ENCODE data around the gene RAET1G. TPM values are rescaled to one million over a fixed set of nuclear protein-coding genes. Genes with fewer than 3 reads are reported as not detected.
A peak's percentile ranks its signal among the peaks of the same experiment; 100 is the strongest.
"Not testable (repeated sequence)": the region's sequence is repeated elsewhere in the genome, so short reads cannot be mapped to it uniquely, and the experiment has no call there.

Gene RAET1G
- total RNA-seq, 2 donors from 2014 or later = not detected

- H3K27me3 Mint-ChIP-seq = peaks cover 59% of the 10 kb centered on the region
- H3K9me3 Mint-ChIP-seq = no peaks in the 10 kb centered on the region
- H3K36me3 Mint-ChIP-seq (ENCODE audit: low read depth) = peaks cover 19% of the 10 kb centered on the region
- no peak overlapping the region for H3K27ac Mint-ChIP-seq
- no peak overlapping the region for H3K4me3 Mint-ChIP-seq
- peaks cover 19% of the 10 kb centered on the region for H3K4me1 Mint-ChIP-seq
- ATAC-seq (replicated peaks) = no peak
These were observed 37.6 kb upstream of the RAET1G start for GRCh38 chr6:149960488-149960887.

- Mint-ChIP-seq H3K27me3 (peaks cover 59% of the 10 kb centered on the region), H3K4me1 (peaks cover 16% of the 10 kb centered on the region), H3K36me3 (ENCODE audit: low read depth) (peaks cover 16% of the 10 kb centered on the region)
- H3K9me3 Mint-ChIP-seq; H3K27ac Mint-ChIP-seq; ATAC-seq (replicated peaks); H3K4me3 Mint-ChIP-seq: not testable (repeated sequence)
These were observed 36.9 kb upstream of the RAET1G start for GRCh38 chr6:149959806-149960205.

GRCh38 chr6:149958124-149958523, 35.2 kb upstream of the RAET1G start:
- not testable (repeated sequence) for H3K4me1 Mint-ChIP-seq; H3K9me3 Mint-ChIP-seq; H3K4me3 Mint-ChIP-seq; ATAC-seq (replicated peaks); H3K36me3 Mint-ChIP-seq (ENCODE audit: low read depth); H3K27ac Mint-ChIP-seq
- H3K27me3 Mint-ChIP-seq = peaks cover 58% of the 10 kb centered on the region

- not testable (repeated sequence) for H3K4me1 Mint-ChIP-seq; H3K36me3 Mint-ChIP-seq (ENCODE audit: low read depth); H3K9me3 Mint-ChIP-seq; ATAC-seq (replicated peaks); H3K27ac Mint-ChIP-seq; H3K4me3 Mint-ChIP-seq
- H3K27me3 Mint-ChIP-seq = peaks cover 67% of the 10 kb centered on the region
These were observed 32.9 kb upstream of the RAET1G start for GRCh38 chr6:149955654-149956317.

GRCh38 chr6:149954984-149955653, 32.2 kb upstream of the RAET1G start:
- H3K27ac Mint-ChIP-seq; H3K4me1 Mint-ChIP-seq; H3K36me3 Mint-ChIP-seq (ENCODE audit: low read depth); H3K9me3 Mint-ChIP-seq; ATAC-seq (replicated peaks): not testable (repeated sequence)
- peaks cover 68% of the 10 kb centered on the region for H3K27me3 Mint-ChIP-seq
- peak overlapping the region; percentile 48 for H3K4me3 Mint-ChIP-seq

GRCh38 chr6:149954328-149954983, 31.5 kb upstream of the RAET1G start:
- not testable (repeated sequence) for H3K4me1 Mint-ChIP-seq; ATAC-seq (replicated peaks); H3K27ac Mint-ChIP-seq; H3K9me3 Mint-ChIP-seq; H3K36me3 Mint-ChIP-seq (ENCODE audit: low read depth)
- peaks cover 72% of the 10 kb centered on the region for H3K27me3 Mint-ChIP-seq
- peak overlapping the region; percentile 48 for H3K4me3 Mint-ChIP-seq

GRCh38 chr6:149953934-149954327, 31.0 kb upstream of the RAET1G start:
- not testable (repeated sequence) for H3K4me3 Mint-ChIP-seq; H3K4me1 Mint-ChIP-seq; H3K27ac Mint-ChIP-seq; H3K9me3 Mint-ChIP-seq; H3K36me3 Mint-ChIP-seq (ENCODE audit: low read depth)
- ATAC-seq (replicated peaks) = peak; percentile 80
- H3K27me3 Mint-ChIP-seq = peaks cover 72% of the 10 kb centered on the region

GRCh38 chr6:149953390-149953789, 30.5 kb upstream of the RAET1G start:
- H3K4me1 Mint-ChIP-seq; H3K36me3 Mint-ChIP-seq (ENCODE audit: low read depth); ATAC-seq (replicated peaks); H3K27ac Mint-ChIP-seq; H3K4me3 Mint-ChIP-seq; H3K9me3 Mint-ChIP-seq: not testable (repeated sequence)
- peaks cover 70% of the 10 kb centered on the region for H3K27me3 Mint-ChIP-seq

GRCh38 chr6:149951626-149952025, 28.7 kb upstream of the RAET1G start:
- H3K4me3 Mint-ChIP-seq = no peak overlapping the region
- H3K4me1 Mint-ChIP-seq = peaks cover 4% of the 10 kb centered on the region
- H3K27me3 Mint-ChIP-seq = peaks cover 71% of the 10 kb centered on the region
- H3K36me3 Mint-ChIP-seq (ENCODE audit: low read depth) = peaks cover 10% of the 10 kb centered on the region
- H3K9me3 Mint-ChIP-seq = no peaks in the 10 kb centered on the region
- H3K27ac Mint-ChIP-seq = no peak overlapping the region
- ATAC-seq (replicated peaks) = no peak

- H3K9me3 Mint-ChIP-seq = no peaks in the 10 kb centered on the region
- no peak for ATAC-seq (replicated peaks)
- no peak overlapping the region for H3K27ac Mint-ChIP-seq
- H3K4me1 Mint-ChIP-seq = peaks cover 4% of the 10 kb centered on the region
- no peak overlapping the region for H3K4me3 Mint-ChIP-seq
- H3K36me3 Mint-ChIP-seq (ENCODE audit: low read depth) = peaks cover 8% of the 10 kb centered on the region
- H3K27me3 Mint-ChIP-seq = peaks cover 69% of the 10 kb centered on the region
These were observed 28.2 kb upstream of the RAET1G start for GRCh38 chr6:149951096-149951495.

GRCh38 chr6:149950423-149950822, 27.5 kb upstream of the RAET1G start:
- Mint-ChIP-seq H3K27ac (no peak overlapping the region), H3K4me3 (no peak overlapping the region), H3K36me3 (ENCODE audit: low read depth) (peaks cover 5% of the 10 kb centered on the region), H3K4me1 (peaks cover 4% of the 10 kb centered on the region), H3K9me3 (no peaks in the 10 kb centered on the region), H3K27me3 (peaks cover 62% of the 10 kb centered on the region)
- no peak for ATAC-seq (replicated peaks)

GRCh38 chr6:149948616-149949015, 25.7 kb upstream of the RAET1G start:
- H3K27ac Mint-ChIP-seq = no peak overlapping the region
- ATAC-seq (replicated peaks) = no peak
- no peaks in the 10 kb centered on the region for H3K9me3 Mint-ChIP-seq

GRCh38 chr6:149948011-149948410, 25.1 kb upstream of the RAET1G start:
- Mint-ChIP-seq H3K4me3 (no peak overlapping the region), H3K27me3 (peaks cover 48% of the 10 kb centered on the region), H3K4me1 (no peaks in the 10 kb centered on the region)

More at GRCh38 chr6:149948616-149949015, 25.7 kb upstream of the RAET1G start:
- no peaks in the 10 kb centered on the region for H3K36me3 Mint-ChIP-seq (ENCODE audit: low read depth)
- no peaks in the 10 kb centered on the region for H3K4me1 Mint-ChIP-seq
- no peak overlapping the region for H3K4me3 Mint-ChIP-seq
- peaks cover 54% of the 10 kb centered on the region for H3K27me3 Mint-ChIP-seq

GRCh38 chr6:149947533-149947932, 24.6 kb upstream of the RAET1G start:
- ATAC-seq (replicated peaks); H3K36me3 Mint-ChIP-seq (ENCODE audit: low read depth); H3K9me3 Mint-ChIP-seq: not testable (repeated sequence)

More at GRCh38 chr6:149948011-149948410, 25.1 kb upstream of the RAET1G start:
- Mint-ChIP-seq H3K36me3 (ENCODE audit: low read depth) (no peaks in the 10 kb centered on the region), H3K9me3 (no peaks in the 10 kb centered on the region), H3K27ac (no peak overlapping the region)
- no peak for ATAC-seq (replicated peaks)

GRCh38 chr6:149946631-149947030, 23.7 kb upstream of the RAET1G start:
- H3K4me3 Mint-ChIP-seq; H3K27ac Mint-ChIP-seq; H3K4me1 Mint-ChIP-seq; H3K36me3 Mint-ChIP-seq (ENCODE audit: low read depth); H3K9me3 Mint-ChIP-seq; ATAC-seq (replicated peaks): not testable (repeated sequence)
- peaks cover 39% of the 10 kb centered on the region for H3K27me3 Mint-ChIP-seq

More at GRCh38 chr6:149947533-149947932, 24.6 kb upstream of the RAET1G start:
- not testable (repeated sequence) for H3K27ac Mint-ChIP-seq, H3K4me3 Mint-ChIP-seq, H3K4me1 Mint-ChIP-seq
- peaks cover 46% of the 10 kb centered on the region for H3K27me3 Mint-ChIP-seq
